ENCODE results near the gene ANKRD49. TPM values are rescaled to one million over a fixed set of nuclear protein-coding genes. Genes with fewer than 3 reads are reported as not detected.

Gene ANKRD49
- total and polyA plus RNA-seq, 10 of the 15 experiments (the other 5 are each of a cell fraction or from before 2014, with no cell fraction given), result 19.2 to 46.6 (median 33.6) TPM

DNA sequence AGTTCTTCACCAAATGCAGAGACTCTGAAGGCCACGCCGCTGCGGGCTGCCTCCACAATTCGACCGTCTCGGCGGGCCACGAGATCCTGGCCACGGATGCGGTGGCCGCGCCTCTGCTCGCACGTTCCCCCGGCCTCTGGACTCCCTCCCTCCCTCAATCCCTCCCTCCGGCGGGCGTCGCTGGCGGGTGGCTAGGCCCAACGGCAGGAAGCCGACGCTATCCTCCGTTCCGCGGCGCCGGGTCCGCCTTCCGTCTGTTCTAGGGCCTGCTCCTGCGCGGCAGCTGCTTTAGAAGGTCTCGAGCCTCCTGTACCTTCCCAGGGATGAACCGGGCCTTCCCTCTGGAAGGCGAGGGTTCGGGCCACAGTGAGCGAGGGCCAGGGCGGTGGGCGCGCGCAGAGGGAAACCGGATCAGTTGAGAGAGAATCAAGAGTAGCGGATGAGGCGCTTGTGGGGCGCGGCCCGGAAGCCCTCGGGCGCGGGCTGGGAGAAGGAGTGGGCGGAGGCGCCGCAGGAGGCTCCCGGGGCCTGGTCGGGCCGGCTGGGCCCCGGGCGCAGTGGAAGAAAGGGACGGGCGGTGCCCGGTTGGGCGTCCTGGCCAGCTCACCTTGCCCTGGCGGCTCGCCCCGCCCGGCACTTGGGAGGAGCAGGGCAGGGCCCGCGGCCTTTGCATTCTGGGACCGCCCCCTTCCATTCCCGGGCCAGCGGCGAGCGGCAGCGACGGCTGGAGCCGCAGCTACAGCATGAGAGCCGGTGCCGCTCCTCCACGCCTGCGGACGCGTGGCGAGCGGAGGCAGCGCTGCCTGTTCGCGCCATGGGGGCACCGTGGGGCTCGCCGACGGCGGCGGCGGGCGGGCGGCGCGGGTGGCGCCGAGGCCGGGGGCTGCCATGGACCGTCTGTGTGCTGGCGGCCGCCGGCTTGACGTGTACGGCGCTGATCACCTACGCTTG is 50.2 kb downstream of the ANKRD49 start, which contains the start of gene FUT4 (continued):
- TF ChIP-seq, protein P1, sequence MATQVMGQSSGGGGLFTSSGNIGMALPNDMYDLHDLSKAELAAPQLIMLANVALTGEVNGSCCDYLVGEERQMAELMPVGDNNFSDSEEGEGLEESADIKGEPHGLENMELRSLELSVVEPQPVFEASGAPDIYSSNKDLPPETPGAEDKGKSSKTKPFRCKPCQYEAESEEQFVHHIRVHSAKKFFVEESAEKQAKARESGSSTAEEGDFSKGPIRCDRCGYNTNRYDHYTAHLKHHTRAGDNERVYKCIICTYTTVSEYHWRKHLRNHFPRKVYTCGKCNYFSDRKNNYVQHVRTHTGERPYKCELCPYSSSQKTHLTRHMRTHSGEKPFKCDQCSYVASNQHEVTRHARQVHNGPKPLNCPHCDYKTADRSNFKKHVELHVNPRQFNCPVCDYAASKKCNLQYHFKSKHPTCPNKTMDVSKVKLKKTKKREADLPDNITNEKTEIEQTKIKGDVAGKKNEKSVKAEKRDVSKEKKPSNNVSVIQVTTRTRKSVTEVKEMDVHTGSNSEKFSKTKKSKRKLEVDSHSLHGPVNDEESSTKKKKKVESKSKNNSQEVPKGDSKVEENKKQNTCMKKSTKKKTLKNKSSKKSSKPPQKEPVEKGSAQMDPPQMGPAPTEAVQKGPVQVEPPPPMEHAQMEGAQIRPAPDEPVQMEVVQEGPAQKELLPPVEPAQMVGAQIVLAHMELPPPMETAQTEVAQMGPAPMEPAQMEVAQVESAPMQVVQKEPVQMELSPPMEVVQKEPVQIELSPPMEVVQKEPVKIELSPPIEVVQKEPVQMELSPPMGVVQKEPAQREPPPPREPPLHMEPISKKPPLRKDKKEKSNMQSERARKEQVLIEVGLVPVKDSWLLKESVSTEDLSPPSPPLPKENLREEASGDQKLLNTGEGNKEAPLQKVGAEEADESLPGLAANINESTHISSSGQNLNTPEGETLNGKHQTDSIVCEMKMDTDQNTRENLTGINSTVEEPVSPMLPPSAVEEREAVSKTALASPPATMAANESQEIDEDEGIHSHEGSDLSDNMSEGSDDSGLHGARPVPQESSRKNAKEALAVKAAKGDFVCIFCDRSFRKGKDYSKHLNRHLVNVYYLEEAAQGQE (IDR thresholded peaks at IDR 0.05; ENCODE audit: low read depth, low read length), result no peak
- TF ChIP-seq ETV6 (conservative IDR thresholded peaks at IDR 0.05 in 1 of 2, IDR thresholded peaks at IDR 0.05 in 1 of 2; ENCODE audit: borderline replicate concordance in 1 of 2, low read depth in 1 of 2) (no peak), GATAD2B (conservative IDR thresholded peaks at IDR 0.05; ENCODE audit: low read depth) (no peak; the same call in 1 of the 2 replicates), TCF12 (IDR thresholded peaks at IDR 0.05; ENCODE audit: low read depth, low read length) (0 out of 2 replicates have a peak, but pooled peaks have one; percentile 5), HCFC1 (IDR thresholded peaks at IDR 0.05; ENCODE audit: low read length) (no peak; the same call in 1 of the 2 replicates), SIX5 (IDR thresholded peaks at IDR 0.05; ENCODE audit: low read depth, low read length, severe bottlenecking) (no peak), ZNF592 (IDR thresholded peaks at IDR 0.05) (0 out of 2 replicates have a peak, but pooled peaks have one; percentile 27), STAT3 (IDR thresholded peaks at IDR 0.05; ENCODE audit: low read depth, low read length) (no peak), TBL1XR1 (IDR thresholded peaks at IDR 0.05; ENCODE audit: low read depth, low read length) (no peak)
- TF ChIP-seq, protein P2, sequence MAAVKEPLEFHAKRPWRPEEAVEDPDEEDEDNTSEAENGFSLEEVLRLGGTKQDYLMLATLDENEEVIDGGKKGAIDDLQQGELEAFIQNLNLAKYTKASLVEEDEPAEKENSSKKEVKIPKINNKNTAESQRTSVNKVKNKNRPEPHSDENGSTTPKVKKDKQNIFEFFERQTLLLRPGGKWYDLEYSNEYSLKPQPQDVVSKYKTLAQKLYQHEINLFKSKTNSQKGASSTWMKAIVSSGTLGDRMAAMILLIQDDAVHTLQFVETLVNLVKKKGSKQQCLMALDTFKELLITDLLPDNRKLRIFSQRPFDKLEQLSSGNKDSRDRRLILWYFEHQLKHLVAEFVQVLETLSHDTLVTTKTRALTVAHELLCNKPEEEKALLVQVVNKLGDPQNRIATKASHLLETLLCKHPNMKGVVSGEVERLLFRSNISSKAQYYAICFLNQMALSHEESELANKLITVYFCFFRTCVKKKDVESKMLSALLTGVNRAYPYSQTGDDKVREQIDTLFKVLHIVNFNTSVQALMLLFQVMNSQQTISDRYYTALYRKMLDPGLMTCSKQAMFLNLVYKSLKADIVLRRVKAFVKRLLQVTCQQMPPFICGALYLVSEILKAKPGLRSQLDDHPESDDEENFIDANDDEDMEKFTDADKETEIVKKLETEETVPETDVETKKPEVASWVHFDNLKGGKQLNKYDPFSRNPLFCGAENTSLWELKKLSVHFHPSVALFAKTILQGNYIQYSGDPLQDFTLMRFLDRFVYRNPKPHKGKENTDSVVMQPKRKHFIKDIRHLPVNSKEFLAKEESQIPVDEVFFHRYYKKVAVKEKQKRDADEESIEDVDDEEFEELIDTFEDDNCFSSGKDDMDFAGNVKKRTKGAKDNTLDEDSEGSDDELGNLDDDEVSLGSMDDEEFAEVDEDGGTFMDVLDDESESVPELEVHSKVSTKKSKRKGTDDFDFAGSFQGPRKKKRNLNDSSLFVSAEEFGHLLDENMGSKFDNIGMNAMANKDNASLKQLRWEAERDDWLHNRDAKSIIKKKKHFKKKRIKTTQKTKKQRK (IDR thresholded peaks at IDR 0.05; ENCODE audit: low read depth, low read length), result no peak
- TF ChIP-seq, protein P3, sequence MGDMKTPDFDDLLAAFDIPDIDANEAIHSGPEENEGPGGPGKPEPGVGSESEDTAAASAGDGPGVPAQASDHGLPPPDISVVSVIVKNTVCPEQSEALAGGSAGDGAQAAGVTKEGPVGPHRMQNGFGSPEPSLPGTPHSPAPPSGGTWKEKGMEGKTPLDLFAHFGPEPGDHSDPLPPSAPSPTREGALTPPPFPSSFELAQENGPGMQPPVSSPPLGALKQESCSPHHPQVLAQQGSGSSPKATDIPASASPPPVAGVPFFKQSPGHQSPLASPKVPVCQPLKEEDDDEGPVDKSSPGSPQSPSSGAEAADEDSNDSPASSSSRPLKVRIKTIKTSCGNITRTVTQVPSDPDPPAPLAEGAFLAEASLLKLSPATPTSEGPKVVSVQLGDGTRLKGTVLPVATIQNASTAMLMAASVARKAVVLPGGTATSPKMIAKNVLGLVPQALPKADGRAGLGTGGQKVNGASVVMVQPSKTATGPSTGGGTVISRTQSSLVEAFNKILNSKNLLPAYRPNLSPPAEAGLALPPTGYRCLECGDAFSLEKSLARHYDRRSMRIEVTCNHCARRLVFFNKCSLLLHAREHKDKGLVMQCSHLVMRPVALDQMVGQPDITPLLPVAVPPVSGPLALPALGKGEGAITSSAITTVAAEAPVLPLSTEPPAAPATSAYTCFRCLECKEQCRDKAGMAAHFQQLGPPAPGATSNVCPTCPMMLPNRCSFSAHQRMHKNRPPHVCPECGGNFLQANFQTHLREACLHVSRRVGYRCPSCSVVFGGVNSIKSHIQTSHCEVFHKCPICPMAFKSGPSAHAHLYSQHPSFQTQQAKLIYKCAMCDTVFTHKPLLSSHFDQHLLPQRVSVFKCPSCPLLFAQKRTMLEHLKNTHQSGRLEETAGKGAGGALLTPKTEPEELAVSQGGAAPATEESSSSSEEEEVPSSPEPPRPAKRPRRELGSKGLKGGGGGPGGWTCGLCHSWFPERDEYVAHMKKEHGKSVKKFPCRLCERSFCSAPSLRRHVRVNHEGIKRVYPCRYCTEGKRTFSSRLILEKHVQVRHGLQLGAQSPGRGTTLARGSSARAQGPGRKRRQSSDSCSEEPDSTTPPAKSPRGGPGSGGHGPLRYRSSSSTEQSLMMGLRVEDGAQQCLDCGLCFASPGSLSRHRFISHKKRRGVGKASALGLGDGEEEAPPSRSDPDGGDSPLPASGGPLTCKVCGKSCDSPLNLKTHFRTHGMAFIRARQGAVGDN (IDR thresholded peaks at IDR 0.05), result peak; percentile 40

Measured in GM12878 (cell line).